AG10803 (cell line): ENCODE measurements around the gene STK24.

Experiments used
- DNase-seq: peaks from one replicate; pipeline ENCODE4 v3.0.0; 2010; ENCODE audit warnings: low read depth
- H3K4me3 ChIP-seq: 2 replicates; pipeline ENCODE4 v1.5.1; 2011; ENCODE audit warnings: mild to moderate bottlenecking, low read length, control low read depth
- TF ChIP-seq, protein P1 (sequence below): conservative IDR thresholded peaks from 2 replicates; pipeline ENCODE4 v1.5.1; 2011; ENCODE audit warnings: mild to moderate bottlenecking, low read length, control low read depth, inconsistent platforms

Gene STK24

DNA sequence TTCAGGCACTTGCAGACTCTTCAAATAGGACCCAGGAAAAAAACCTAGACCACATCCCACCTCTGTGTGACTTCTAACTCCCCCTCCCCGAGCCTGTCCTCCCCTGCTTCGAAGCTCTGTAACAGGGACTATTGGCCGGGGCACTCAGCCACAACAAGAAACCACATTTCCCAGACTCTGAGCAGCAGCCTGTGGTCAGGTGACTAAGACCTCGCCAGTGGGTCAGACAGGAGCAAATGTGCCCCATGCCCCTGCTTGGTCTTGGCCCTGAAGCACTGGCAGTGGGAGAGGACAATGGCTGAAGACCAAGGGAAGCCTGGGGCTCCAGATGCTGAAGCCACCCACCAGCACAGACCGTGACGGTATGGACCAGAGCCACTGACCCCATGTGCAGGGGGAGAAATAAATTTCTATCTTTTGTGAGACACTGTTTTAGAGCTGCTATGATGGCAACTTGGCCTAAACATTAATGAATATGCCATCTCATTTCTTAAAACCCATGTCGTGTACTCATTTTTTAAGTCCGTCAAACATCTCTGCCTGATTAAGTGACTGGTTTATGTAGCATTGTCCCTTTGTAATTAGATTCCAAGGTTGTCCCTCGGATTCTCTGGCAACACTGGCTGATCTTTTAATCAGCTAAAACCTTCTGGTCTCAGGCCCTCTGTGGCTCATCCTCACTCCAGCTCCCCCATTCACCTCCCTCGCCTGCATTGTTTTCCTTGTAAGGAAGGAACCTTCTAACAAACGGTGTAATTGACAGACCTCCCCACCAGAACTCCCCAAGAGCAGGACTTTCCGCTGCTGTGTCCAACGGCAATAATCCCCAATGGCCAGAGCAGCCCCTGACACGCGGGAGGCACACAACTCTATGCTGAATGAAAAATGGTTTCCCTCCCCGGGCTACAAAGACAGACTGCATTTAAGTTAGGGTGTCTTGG is 98.4 kb downstream of the STK24 start:
- TF ChIP-seq, protein P1, sequence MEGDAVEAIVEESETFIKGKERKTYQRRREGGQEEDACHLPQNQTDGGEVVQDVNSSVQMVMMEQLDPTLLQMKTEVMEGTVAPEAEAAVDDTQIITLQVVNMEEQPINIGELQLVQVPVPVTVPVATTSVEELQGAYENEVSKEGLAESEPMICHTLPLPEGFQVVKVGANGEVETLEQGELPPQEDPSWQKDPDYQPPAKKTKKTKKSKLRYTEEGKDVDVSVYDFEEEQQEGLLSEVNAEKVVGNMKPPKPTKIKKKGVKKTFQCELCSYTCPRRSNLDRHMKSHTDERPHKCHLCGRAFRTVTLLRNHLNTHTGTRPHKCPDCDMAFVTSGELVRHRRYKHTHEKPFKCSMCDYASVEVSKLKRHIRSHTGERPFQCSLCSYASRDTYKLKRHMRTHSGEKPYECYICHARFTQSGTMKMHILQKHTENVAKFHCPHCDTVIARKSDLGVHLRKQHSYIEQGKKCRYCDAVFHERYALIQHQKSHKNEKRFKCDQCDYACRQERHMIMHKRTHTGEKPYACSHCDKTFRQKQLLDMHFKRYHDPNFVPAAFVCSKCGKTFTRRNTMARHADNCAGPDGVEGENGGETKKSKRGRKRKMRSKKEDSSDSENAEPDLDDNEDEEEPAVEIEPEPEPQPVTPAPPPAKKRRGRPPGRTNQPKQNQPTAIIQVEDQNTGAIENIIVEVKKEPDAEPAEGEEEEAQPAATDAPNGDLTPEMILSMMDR, result no peak
- no peak overlapping the region for H3K4me3 ChIP-seq
- peak; percentile 48 for DNase-seq

DNA sequence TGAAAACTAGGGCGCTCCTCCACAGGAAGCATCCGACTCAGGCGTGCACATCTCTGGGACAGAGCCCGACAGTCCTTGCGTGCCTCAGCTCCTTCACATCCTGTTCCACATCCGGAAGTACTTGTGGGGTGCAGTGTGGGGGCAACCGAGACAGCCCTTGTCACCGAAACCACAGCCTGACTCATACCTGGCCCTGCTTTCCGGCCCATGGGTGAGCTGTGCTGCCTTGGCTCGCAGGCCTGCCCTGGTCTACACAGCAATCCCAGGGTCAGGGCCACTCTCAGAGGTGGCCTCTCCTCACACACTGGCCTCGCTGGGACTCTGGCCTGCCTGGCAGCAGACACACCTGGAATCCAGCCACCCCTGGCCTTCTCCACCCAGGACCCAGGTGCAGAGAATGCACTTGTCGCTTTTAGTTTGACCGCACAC is 100.4 kb downstream of the STK24 start:
- TF ChIP-seq, protein P1, result no peak
- peak; percentile 95 for DNase-seq
- no peak overlapping the region; the same call in 1 of the 2 replicates for H3K4me3 ChIP-seq

DNA sequence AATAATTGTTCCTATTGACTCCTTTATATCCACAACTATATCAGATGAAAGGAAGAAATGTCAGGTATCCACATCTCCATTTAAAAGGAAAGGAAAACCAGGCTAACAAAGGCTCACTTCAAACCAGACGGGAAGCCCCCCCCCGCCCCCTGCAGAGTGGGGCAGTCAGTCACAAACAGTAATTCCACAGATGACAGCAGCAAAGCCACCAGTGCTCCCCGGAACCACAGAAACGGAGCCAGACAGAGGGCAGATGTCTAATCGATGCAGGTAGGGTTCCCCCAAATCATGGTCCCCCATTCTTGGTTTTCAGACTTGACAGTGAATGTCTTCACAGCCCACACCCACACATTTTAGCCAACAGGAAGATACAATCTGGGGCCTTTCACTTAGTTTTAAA is 100.8 kb downstream of the STK24 start:
- DNase-seq, result no peak
- H3K4me3 ChIP-seq, result no peak overlapping the region; the same call in 1 of the 2 replicates
- TF ChIP-seq, protein P1, result no peak

DNA sequence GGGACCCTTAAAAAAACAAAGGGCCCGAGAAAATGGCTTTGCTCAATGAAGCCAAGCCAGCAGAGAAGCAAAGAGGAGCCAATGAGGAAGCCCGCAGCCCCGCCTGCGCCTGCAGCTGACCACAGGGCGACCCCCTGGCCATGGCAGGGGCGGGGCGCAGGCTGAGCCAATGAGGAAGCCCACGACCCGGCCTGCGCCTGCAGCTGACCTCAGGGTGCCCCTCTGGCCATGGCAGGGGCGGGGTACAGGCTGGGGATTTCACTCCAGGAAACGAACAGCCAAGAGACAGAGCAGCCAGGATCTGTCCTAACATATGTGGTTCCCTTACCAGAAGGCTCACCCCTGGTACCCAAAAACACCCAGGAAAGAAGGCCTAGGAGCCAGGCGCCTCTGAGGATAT is 101.4 kb downstream of the STK24 start:
- no peak for DNase-seq
- no peak overlapping the region for H3K4me3 ChIP-seq

DNA sequence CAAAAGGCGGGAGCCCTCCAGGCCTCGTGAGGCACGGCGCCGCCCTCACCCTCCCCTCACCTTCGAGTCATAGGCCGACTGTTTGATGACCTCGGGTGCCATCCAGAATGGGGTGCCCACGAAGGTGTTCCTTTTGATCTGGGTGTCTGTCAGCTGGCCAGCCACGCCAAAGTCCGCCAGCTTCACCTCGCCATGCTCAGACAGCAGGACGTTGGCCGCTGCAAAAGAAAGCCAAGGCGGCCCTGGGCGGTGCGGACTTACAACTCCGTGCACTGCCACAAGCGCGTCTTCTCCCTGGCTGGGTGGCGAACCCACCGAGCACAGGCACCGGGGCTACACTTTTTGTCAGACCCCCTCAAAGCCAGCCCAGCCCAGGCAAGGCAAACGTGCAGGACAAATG is 102.1 kb downstream of the STK24 start:
- TF ChIP-seq, protein P1, result no peak
- no peak overlapping the region for H3K4me3 ChIP-seq

More for the DNA sequence above, 101.4 kb downstream of the STK24 start:
- TF ChIP-seq, protein P1, result no peak

DNA sequence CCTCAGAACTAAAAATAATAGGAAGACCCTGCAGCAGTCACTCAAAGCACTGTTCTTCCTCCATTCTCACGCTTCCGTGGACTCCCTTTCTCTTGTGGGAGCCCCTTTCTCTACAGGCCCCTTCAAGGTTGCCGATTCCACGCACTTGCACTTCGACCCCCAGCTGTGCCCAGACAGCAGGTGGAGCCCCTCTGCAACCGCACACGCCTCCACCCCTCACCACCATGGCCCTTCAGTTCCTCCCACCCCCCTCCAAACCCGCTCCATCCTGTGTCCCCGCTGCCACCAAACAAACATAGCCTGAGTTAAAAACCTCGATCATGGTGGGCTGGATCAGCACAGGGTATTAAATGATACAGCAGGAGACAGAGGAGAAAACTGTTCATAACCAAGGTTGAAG is 102.6 kb downstream of the STK24 start:
- H3K4me3 ChIP-seq, result no peak overlapping the region
- TF ChIP-seq, protein P1, result no peak
- DNase-seq, result no peak

More for the DNA sequence above, 102.1 kb downstream of the STK24 start:
- DNase-seq, result no peak

DNA sequence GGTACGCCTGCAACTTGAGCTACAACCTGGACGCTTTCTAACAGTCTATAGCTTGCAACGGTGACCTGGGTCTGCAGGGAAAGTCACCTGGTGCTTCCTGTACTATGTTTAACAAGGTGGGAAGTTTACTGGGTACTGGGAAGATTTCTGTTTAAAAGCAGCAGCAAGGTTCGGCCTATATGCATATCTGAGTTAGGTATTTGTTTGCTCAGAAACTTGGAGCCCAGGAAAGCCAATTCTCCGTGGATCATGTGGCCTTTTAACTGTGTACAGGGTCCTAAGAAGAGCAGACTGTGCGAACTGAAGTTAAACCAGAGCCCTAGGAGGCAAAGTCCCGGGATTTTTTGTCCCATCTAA is 103.1 kb downstream of the STK24 start:
- DNase-seq, result no peak
- TF ChIP-seq, protein P1, result no peak
- no peak overlapping the region for H3K4me3 ChIP-seq
